A549 (cell line): ENCODE data around the gene SH3RF2. TPM values are rescaled to one million over a fixed set of nuclear protein-coding genes. Genes with fewer than 3 reads are reported as not detected.

Source experiments
- ATAC-seq, 2 experiments: fragments of 200-7000 bp in 1 of 2; fragments of >200 bp in 1 of 2; cut with Nextera tagmentation in 1 of 2; cut with Tn5 transposase in 1 of 2; 3 replicates each; pipeline versions ENCODE4 v1.8.0 to v1.9.1; 2018 to 2020; ENCODE audit warnings: mild to moderate bottlenecking in 1 of 2, moderate library complexity in 1 of 2
- CTCF ChIA-PET: fragments of 300-600 bp; sonication (Branson Sonifier 250); formaldehyde crosslinking; extraction: SDS; loops from one replicate; lab custom pipeline; 2021; ENCODE audit warnings: antibody characterized with exemption, inconsistent platforms; lab: Yijun Ruan, JAX
- POLR2A ChIA-PET: fragments of 350-600 bp; formaldehyde crosslinking; extraction: SDS; loops from one replicate; lab custom pipeline; 2021; ENCODE audit warnings: antibody characterized with exemption, inconsistent platforms; lab: Yijun Ruan, JAX
- DNase-seq, 2 experiments: peaks; one replicate each; pipeline versions ENCODE4 v3.0.0 to v3.0.0-alpha.2; 2011 to 2016; ENCODE audit warnings: low read depth in 1 of 2, low spot score in 1 of 2
- FAIRE-seq: peaks from 2 replicates; lab custom pipeline; 2011; peaks lifted over from hg19 to GRCh38; lab: Jason Lieb, UNC
- H3K27ac ChIP-seq, 2 experiments: fragments of >200 bp; sonication (Bioruptor Twin); formaldehyde crosslinking; 3 replicates each; pipeline ENCODE4 v1.5.1; 2016 to 2017
- H3K4me1 ChIP-seq: fragments of >200 bp; sonication (Bioruptor Twin); formaldehyde crosslinking; 3 replicates; pipeline ENCODE4 v1.6.1; 2016
- H3K4me2 ChIP-seq: fragments of >200 bp; sonication (Bioruptor Twin); formaldehyde crosslinking; 3 replicates; pipeline ENCODE4 v1.6.1; 2016
- H3K4me3 ChIP-seq: fragments of >200 bp; sonication (Bioruptor Twin); formaldehyde crosslinking; 3 replicates; pipeline ENCODE4 v1.5.1; 2016
- H3K9me3 ChIP-seq: fragments of >200 bp; sonication (Bioruptor Twin); formaldehyde crosslinking; 3 replicates; pipeline ENCODE4 v1.6.1; 2016
- CBX8 ChIP-seq: fragments of 200-600 bp; sonication (generic); IDR thresholded peaks from 2 replicates; pipeline ENCODE4 v1.6.1; 2016
- CEBPB ChIP-seq, 2 experiments: fragments of >200 bp in 1 of 2; sonication (Bioruptor Twin) in 1 of 2; formaldehyde crosslinking in 1 of 2; IDR thresholded peaks; 2 replicates each; pipeline ENCODE4 v1.6.1; 2012 to 2016
- CHD2 ChIP-seq: fragments of 150-350 bp; IDR thresholded peaks from 2 replicates; pipeline ENCODE4 v1.6.1; 2014; ENCODE audit warnings: low read length; ENCODE audit not compliant: partially characterized antibody
- CTCF ChIP-seq: fragments of >200 bp; sonication (Bioruptor Twin); formaldehyde crosslinking; IDR thresholded peaks from 3 replicates; pipeline ENCODE4 v1.5.1; 2016
- E2F6 ChIP-seq: IDR thresholded peaks from 2 replicates; pipeline ENCODE4 v1.6.1; 2012; ENCODE audit warnings: low read depth, borderline replicate concordance
- EHF ChIP-seq: fragments of 250-450 bp; sonication (Bioruptor Pico); IDR thresholded peaks from 2 replicates; pipeline ENCODE4 v1.5.0; 2020; ENCODE audit warnings: mild to moderate bottlenecking
- EHMT2 ChIP-seq: fragments of 200-600 bp; sonication (generic); IDR thresholded peaks from 2 replicates; pipeline ENCODE4 v1.6.1; 2016; ENCODE audit warnings: antibody characterized with exemption, low read depth, mild to moderate bottlenecking, moderate library complexity
- EP300 ChIP-seq, 2 experiments: fragments of >200 bp; sonication (Bioruptor Twin); formaldehyde crosslinking; IDR thresholded peaks; 2 replicates in 1 of 2; 3 replicates in 1 of 2; pipeline ENCODE4 v1.6.1; 2016 to 2017
- ESRRA ChIP-seq: fragments of 150-350 bp; IDR thresholded peaks from 2 replicates; pipeline ENCODE4 v1.6.1; 2014; ENCODE audit warnings: mild to moderate bottlenecking, low read length, borderline replicate concordance
- FOSL2 ChIP-seq, 2 experiments: fragments of 450-650 bp in 1 of 2; fragments of >200 bp in 1 of 2; sonication (Bioruptor Twin) in 1 of 2; formaldehyde crosslinking; IDR thresholded peaks; 2 replicates each; pipeline versions ENCODE4 v1.5.0 to v1.6.1; 2016 to 2020; ENCODE audit warnings: mild to moderate bottlenecking in 1 of 2, moderate library complexity in 1 of 2
- HEYL ChIP-seq: fragments of 250-450 bp; sonication (Bioruptor Pico); IDR thresholded peaks from 2 replicates; pipeline ENCODE4 v1.8.0; 2021; ENCODE audit warnings: mild to moderate bottlenecking, moderate library complexity
- HMGXB4 ChIP-seq: fragments of 250-450 bp; sonication (Bioruptor Pico); IDR thresholded peaks from 2 replicates; pipeline ENCODE4 v1.5.0; 2021; ENCODE audit warnings: mild to moderate bottlenecking, moderate library complexity, borderline replicate concordance
- HOXA7 ChIP-seq: fragments of 250-450 bp; sonication (Bioruptor Pico); IDR thresholded peaks from 2 replicates; pipeline ENCODE4 v1.5.0; 2020; ENCODE audit warnings: mild to moderate bottlenecking, moderate library complexity
- HOXB5 ChIP-seq: fragments of 250-450 bp; sonication (Bioruptor Pico); IDR thresholded peaks from 2 replicates; pipeline ENCODE4 v1.5.0; 2020; ENCODE audit warnings: mild to moderate bottlenecking, moderate library complexity
- JUN ChIP-seq, 2 experiments: fragments of >200 bp; sonication (Bioruptor Twin); formaldehyde crosslinking; IDR thresholded peaks; 2 replicates in 1 of 2; 3 replicates in 1 of 2; pipeline ENCODE4 v1.6.1; 2016 to 2017
- KDM1A ChIP-seq: fragments of 200-600 bp; sonication (generic); IDR thresholded peaks from 2 replicates; pipeline ENCODE4 v1.6.1; 2016; ENCODE audit warnings: low read depth, mild to moderate bottlenecking
- MAFK ChIP-seq: fragments of 450-650 bp; IDR thresholded peaks from 2 replicates; pipeline ENCODE4 v1.6.1; 2014; ENCODE audit not compliant: partially characterized antibody
- MAX ChIP-seq: IDR thresholded peaks from 2 replicates; pipeline ENCODE4 v1.6.1; 2012
- NFE2L2 ChIP-seq: fragments of 150-350 bp; conservative IDR thresholded peaks from 2 replicates; pipeline ENCODE4 v1.6.1; 2014; ENCODE audit warnings: low read length
- NPAS2 ChIP-seq: fragments of 250-450 bp; sonication (Bioruptor Pico); IDR thresholded peaks from 2 replicates; pipeline ENCODE4 v1.8.0; 2022; ENCODE audit warnings: mild to moderate bottlenecking, moderate library complexity, borderline replicate concordance
- PBX3 ChIP-seq: IDR thresholded peaks from 2 replicates; pipeline ENCODE4 v1.6.1; 2012
- PHF8 ChIP-seq: fragments of 200-600 bp; sonication (generic); IDR thresholded peaks from 2 replicates; pipeline ENCODE4 v1.6.1; 2016; ENCODE audit warnings: low read depth, mild to moderate bottlenecking, antibody characterized with exemption, moderate library complexity, borderline replicate concordance
- POLR2A ChIP-seq: IDR thresholded peaks from 2 replicates; pipeline ENCODE4 v1.6.1; 2012; ENCODE audit warnings: mild to moderate bottlenecking, low read length
- RARB ChIP-seq: fragments of 250-450 bp; sonication (Bioruptor Pico); IDR thresholded peaks from 2 replicates; pipeline ENCODE4 v1.8.0; 2021; ENCODE audit warnings: mild to moderate bottlenecking, moderate library complexity
- RNF2 ChIP-seq: fragments of 200-600 bp; sonication (generic); IDR thresholded peaks from 2 replicates; pipeline ENCODE4 v1.6.1; 2016; ENCODE audit warnings: low read depth, mild to moderate bottlenecking, antibody characterized with exemption, moderate library complexity, borderline replicate concordance
- TFCP2L1 ChIP-seq: fragments of 250-450 bp; sonication (Bioruptor Pico); IDR thresholded peaks from 2 replicates; pipeline ENCODE4 v1.5.0; 2021; ENCODE audit warnings: mild to moderate bottlenecking
- TP53 ChIP-seq: fragments of 250-450 bp; sonication (Bioruptor Pico); IDR thresholded peaks from 2 replicates; pipeline ENCODE4 v1.5.0; 2021; ENCODE audit warnings: mild to moderate bottlenecking, moderate library complexity
- ZC3H11A ChIP-seq: fragments of 450-650 bp; IDR thresholded peaks from 2 replicates; pipeline ENCODE4 v1.6.1; 2014; ENCODE audit warnings: antibody characterized with exemption, mild to moderate bottlenecking
- ZFP36 ChIP-seq: fragments of 450-650 bp; IDR thresholded peaks from 2 replicates; pipeline ENCODE4 v1.6.1; 2014; ENCODE audit warnings: borderline replicate concordance; ENCODE audit not compliant: partially characterized antibody
- ZNF302 ChIP-seq: fragments of 250-450 bp; sonication (Bioruptor Pico); IDR thresholded peaks from 2 replicates; pipeline ENCODE4 v1.9.0; 2021; ENCODE audit warnings: inconsistent platforms, mild to moderate bottlenecking, moderate library complexity
- ZSCAN20 ChIP-seq: fragments of 250-450 bp; sonication (Bioruptor Pico); IDR thresholded peaks from 2 replicates; pipeline ENCODE4 v1.8.0; 2022; ENCODE audit warnings: mild to moderate bottlenecking, moderate library complexity
- WGBS: methylation state at CpG from one replicate; pipeline ENCODE4 v1.1.6; 2017; ENCODE audit errors: missing lambda C conversion rate; 5-methylcytosine and 5-hydroxymethylcytosine counted together
- polyA plus RNA-seq, 4 experiments: library from polyadenylated mRNA; depleted of rRNA in 3 of 4; stranded (reverse); fragments of >200 nt; fragmentation: RNase III in 1 of 4; extraction: RNeasy Plus Mini Kit Qiagen cat#74134 plus additional on column Dnase treatment in 1 of 4; gene quantifications; 2 replicates in 3 of 4; 3 replicates in 1 of 4; pipeline ENCODE4 v1.2.3, GENCODE V29; 2011 to 2017
- TF ChIP-seq, protein P1 (sequence below): fragments of >200 bp; sonication (Bioruptor Twin); formaldehyde crosslinking; IDR thresholded peaks from 3 replicates; pipeline ENCODE4 v1.6.1; 2016
- TF ChIP-seq, protein P2 (sequence below): fragments of >200 bp; sonication (Bioruptor Twin); formaldehyde crosslinking; IDR thresholded peaks from 2 replicates; pipeline ENCODE4 v1.6.1; 2016

Gene SH3RF2
- polyA plus RNA-seq, 2 of the 4 experiments (the other 2 are of a cell fraction), result 4.1 to 6.0 TPM

GRCh38 chr5:145944328-145944727 lies 8.0 kb downstream of the SH3RF2 start:
- no peak for ATAC-seq
- 42% methylated on average over 3 of the region's 3 CpGs for WGBS
- FAIRE-seq, result no peak
- no peak overlapping the region for H3K4me3 ChIP-seq
- peak overlapping the region; percentile 44 for H3K4me2 ChIP-seq
- ChIA-PET POLR2A (no interaction called here), CTCF (interaction anchor here (0.7 to 1.9 kb wide), 2 partner anchors 103 to 1359 kb away, joined by 3 to 4 read pairs; no protein-coding TSS in a partner anchor)
- DNase-seq, result no peak
- H3K9me3 ChIP-seq, result no peaks in the 10 kb centered on the region
- peak overlapping the region in 1 of 2 experiments; percentile 44; a peak in 3 of 6 replicates for H3K27ac ChIP-seq
- peaks cover 69% of the 10 kb centered on the region for H3K4me1 ChIP-seq
- TF ChIP-seq PBX3 (no peak), TFCP2L1 (CRISPR knock-in tag) (no peak), ZNF302 (no peak), KDM1A (no peak), EHMT2 (no peak), RNF2 (no peak), ESRRA (no peak), CBX8 (no peak), CTCF (no peak), MAFK (no peak), HOXB5 (CRISPR knock-in tag) (no peak), HMGXB4 (no peak), ZC3H11A (no peak), CEBPB (IDR thresholded peaks at IDR 0.05) (no peak), EHF (CRISPR knock-in tag) (no peak)
- TF ChIP-seq, protein P1, sequence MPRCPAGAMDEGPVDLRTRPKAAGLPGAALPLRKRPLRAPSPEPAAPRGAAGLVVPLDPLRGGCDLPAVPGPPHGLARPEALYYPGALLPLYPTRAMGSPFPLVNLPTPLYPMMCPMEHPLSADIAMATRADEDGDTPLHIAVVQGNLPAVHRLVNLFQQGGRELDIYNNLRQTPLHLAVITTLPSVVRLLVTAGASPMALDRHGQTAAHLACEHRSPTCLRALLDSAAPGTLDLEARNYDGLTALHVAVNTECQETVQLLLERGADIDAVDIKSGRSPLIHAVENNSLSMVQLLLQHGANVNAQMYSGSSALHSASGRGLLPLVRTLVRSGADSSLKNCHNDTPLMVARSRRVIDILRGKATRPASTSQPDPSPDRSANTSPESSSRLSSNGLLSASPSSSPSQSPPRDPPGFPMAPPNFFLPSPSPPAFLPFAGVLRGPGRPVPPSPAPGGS, result no peak
- TF ChIP-seq, protein P2, sequence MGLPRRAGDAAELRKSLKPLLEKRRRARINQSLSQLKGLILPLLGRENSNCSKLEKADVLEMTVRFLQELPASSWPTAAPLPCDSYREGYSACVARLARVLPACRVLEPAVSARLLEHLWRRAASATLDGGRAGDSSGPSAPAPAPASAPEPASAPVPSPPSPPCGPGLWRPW, result no peak
- TF ChIP-seq, all 56 proteins: peak for 0

DNA sequence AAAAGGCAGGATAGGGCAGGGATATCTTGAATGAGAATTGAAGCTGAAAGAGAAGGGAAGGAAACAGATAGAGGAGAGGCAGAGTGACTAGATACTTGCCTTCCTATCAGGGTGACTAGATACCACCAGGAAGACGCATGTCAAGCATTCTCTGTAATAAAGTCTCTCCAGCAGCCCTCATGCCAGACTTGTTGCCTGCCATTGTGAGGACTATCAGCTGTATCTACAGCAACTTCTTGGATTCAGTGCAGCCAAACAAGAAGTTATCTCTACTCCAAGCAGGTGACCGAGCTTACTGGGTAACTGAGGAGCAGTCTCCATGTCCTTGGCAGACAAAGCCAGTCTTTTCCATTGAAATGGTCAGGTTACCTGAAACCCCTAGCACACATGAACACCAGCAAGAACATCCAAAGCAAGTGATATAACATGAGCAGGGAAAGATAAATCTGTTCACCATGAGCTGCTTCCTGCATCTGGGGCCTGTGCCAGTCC lies 9.3 kb downstream of the SH3RF2 start:
- no peak overlapping the region for H3K4me3 ChIP-seq
- ChIA-PET CTCF (interaction anchor here (0.8 to 1.9 kb wide), 4 partner anchors 29 to 105 kb away, joined by 3 to 4 read pairs (median 4); no protein-coding TSS in a partner anchor), POLR2A (interaction anchor here (0.9 to 1.0 kb wide), 2 partner anchors 17 to 21 kb away, joined by 3 read pairs; no protein-coding TSS in a partner anchor)
- H3K27ac ChIP-seq, result peak overlapping the region; percentile 28 to 75
- no peaks in the 10 kb centered on the region for H3K9me3 ChIP-seq
- DNase-seq (no peak), ATAC-seq (peak in 1 of 2 experiments; percentile 10; a peak in 3 of 6 replicates), FAIRE-seq (no peak)
- peaks cover 65% of the 10 kb centered on the region for H3K4me1 ChIP-seq
- peak overlapping the region; percentile 56 for H3K4me2 ChIP-seq
- 85% methylated on average over 2 of the region's 2 CpGs for WGBS
- TF ChIP-seq HEYL (CRISPR knock-in tag), result no peak
- no peak for TF ChIP-seq NPAS2 (CRISPR knock-in tag)
- TF ChIP-seq E2F6, result no peak
- TF ChIP-seq CEBPB (IDR thresholded peaks at IDR 0.05), result no peak
- no peak for TF ChIP-seq FOSL2 (IDR thresholded peaks at IDR 0.05)
- no peak for TF ChIP-seq FOSL2 (CRISPR knock-in tag; IDR thresholded peaks at IDR 0.05)
- no peak for TF ChIP-seq POLR2A
- no peak for TF ChIP-seq ZSCAN20
- TF ChIP-seq MAX, result no peak
- TF ChIP-seq HOXB5 (CRISPR knock-in tag), result no peak
- no peak for TF ChIP-seq HOXA7 (CRISPR knock-in tag)
- no peak for TF ChIP-seq CHD2
- TF ChIP-seq JUN (IDR thresholded peaks at IDR 0.05), result no peak
- TF ChIP-seq TP53 (CRISPR knock-in tag), result no peak
- no peak for TF ChIP-seq NFE2L2
- no peak for TF ChIP-seq ZFP36
- TF ChIP-seq PHF8, result no peak
- TF ChIP-seq RARB (CRISPR knock-in tag), result no peak
- TF ChIP-seq EP300 (IDR thresholded peaks at IDR 0.05), result no peak
